ENCODE data around the gene LRRK1.

LRRK1 gene

GRCh38 chr15:101063891-101064794 is 145.0 kb downstream of the LRRK1 start:
- DNase-seq (ENCODE audit: low spot score) = no peak
- TF ChIP-seq CTCF (IDR thresholded peaks at IDR 0.05; ENCODE audit: borderline replicate concordance, control extremely low read depth, extremely low read depth, insufficient read depth, missing control alignments) = no peak
- in situ Hi-C loops (cut with MboI; ENCODE audit: low sequenced_read_pairs, unreplicated experiment) = no loop called here

DNA sequence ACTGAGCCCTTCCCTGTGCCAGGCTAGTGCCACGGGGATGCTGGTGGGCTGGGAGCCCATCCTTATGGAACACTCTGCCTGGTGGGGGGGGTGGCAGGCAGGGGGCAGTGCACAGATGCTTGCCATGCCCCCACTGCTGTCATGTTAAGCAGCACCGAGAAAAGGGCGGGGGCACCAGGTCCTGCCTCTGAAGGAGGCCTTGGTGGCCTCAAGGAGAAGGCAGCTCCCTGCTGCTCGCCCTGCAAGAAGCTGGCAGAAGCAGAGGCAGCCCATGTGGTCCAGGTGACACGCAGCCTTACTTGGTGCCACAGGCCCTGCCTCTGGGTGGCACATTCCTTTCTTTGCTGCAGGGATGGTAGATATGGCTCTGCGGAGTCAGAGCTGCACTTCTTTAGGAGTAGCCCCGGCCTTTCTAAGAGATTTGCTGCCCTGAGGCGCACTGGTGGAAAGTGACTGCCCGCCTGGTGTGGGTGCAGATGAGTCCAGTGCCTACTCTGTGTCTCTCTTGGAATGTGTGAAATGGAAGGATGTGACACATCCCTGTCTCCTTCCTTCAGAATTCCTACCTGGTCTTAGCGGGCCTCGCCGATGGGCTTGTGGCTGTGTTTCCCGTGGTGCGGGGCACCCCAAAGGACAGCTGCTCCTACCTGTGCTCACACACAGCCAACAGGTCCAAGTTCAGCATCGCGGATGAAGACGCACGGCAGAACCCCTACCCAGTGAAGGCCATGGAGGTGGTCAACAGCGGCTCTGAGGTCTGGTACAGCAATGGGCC is 145.8 kb downstream of the LRRK1 start:
- in situ Hi-C loops (cut with MboI; ENCODE audit: low sequenced_read_pairs, unreplicated experiment) = no loop called here
- DNase-seq (ENCODE audit: low spot score) = no peak
- no peak for TF ChIP-seq CTCF (IDR thresholded peaks at IDR 0.05; ENCODE audit: borderline replicate concordance, control extremely low read depth, extremely low read depth, insufficient read depth, missing control alignments)

GRCh38 chr15:101065570-101066221 is 146.5 kb downstream of the LRRK1 start:
- in situ Hi-C loops (cut with MboI; ENCODE audit: low sequenced_read_pairs, unreplicated experiment) = no loop called here
- DNase-seq (ENCODE audit: low spot score) = no peak
- TF ChIP-seq CTCF (IDR thresholded peaks at IDR 0.05; ENCODE audit: borderline replicate concordance, control extremely low read depth, extremely low read depth, insufficient read depth, missing control alignments) = no peak

DNA sequence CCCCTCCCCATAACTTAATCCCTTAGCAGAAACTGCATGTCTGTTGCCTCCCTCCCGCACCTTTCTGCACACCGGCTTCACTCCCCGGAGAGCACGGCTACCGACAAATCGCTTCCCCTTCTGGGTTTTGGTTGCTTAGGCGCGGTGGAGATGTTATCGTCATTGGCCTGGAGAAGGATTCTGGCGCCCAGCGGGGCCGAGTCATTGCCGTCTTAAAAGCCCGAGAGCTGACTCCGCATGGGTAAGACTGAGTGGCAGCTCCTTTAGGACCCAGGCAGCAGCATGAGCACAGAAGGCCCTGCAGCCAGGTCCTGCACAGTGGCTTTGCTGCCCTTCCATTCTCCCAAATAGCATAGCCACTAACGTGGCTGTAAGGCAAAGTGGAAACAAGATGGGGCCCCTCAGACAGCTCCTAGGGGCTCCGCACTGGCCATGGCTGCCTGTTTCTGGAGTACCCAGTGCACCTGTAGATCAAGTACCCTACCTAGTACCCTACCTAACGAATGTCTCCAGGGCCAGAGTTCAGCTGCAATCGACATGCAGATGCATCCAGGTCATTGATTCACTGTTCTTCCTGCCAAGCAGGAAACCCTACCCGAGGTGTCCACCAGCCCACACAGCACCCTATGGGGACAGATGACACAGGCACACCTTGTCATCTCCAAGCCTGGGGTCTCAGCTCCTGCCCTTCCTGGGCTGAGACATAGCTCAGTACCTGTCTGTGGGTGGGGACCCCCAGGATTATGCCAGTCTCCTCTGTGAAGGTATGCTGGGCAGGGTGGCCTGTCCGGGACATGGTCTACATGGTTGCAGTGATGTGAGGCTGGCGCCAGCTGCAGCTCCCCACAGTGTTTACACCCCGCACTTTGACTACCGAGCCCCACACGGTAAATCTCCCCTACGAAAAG is 147.6 kb downstream of the LRRK1 start:
- DNase-seq (ENCODE audit: low spot score) = no peak
- in situ Hi-C loops (cut with MboI; ENCODE audit: low sequenced_read_pairs, unreplicated experiment) = no loop called here
- TF ChIP-seq CTCF (IDR thresholded peaks at IDR 0.05; ENCODE audit: borderline replicate concordance, control extremely low read depth, extremely low read depth, insufficient read depth, missing control alignments) = no peak

- no peak for DNase-seq (ENCODE audit: low spot score)
- no peak for TF ChIP-seq CTCF (IDR thresholded peaks at IDR 0.05; ENCODE audit: borderline replicate concordance, control extremely low read depth, extremely low read depth, insufficient read depth, missing control alignments)
- in situ Hi-C loops (cut with MboI; ENCODE audit: low sequenced_read_pairs, unreplicated experiment) = no loop called here
Observed at GRCh38 chr15:101067660-101068522, 148.7 kb downstream of the LRRK1 start.

All from GM13976 (cell line).